ENCODE data around the gene ORAI3. TPM values are rescaled to one million over a fixed set of nuclear protein-coding genes. Genes with fewer than 3 reads are reported as not detected.

ORAI3 gene
- total RNA-seq, 1 experiment from 2014 or later, result 9.0 TPM

DNA sequence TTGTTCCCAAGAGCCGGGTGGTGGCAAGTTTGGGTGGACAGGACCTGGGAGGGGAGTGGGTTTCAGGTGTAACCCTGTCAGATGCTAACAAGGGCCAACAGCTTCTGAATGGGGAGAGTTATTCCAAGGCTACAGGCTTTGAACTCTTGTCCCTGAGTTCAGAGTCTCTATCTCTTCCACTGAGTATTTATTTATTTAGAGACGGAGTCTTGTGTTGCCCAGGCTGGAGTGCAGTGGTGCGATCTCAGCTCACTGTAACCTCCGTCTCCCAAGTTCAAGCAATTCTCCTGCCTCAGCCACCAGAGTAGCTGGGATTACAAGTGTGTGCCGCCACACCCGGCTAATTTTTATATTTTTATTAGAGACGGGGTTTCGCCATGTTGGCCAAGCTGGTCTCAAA lies 6.1 kb downstream of the ORAI3 start:
- H3K4me1 ChIP-seq (ENCODE audit: control insufficient read depth in 1 of 2, insufficient read depth in 2 of 2, low read length in 2 of 2), result peaks cover 32 to 41% of the 10 kb centered on the region in 2 experiments
- DNase-seq (ENCODE audit: low read depth, low spot score) (no peak), ATAC-seq (no peak)
- BruUV-seq (replicated peaks), result no TSS peak
- H4K20me1 ChIP-seq (ENCODE audit: insufficient read depth), result no peaks in the 10 kb centered on the region
- no peak overlapping the region for H3K9ac ChIP-seq (ENCODE audit: low read length)
- ChIA-PET RAD21 (ENCODE audit: low non-redundant PET in 1 of 2, low total read pairs in 2 of 2, uncharacterized antibody in 2 of 2, unreplicated experiment in 2 of 2) (no interaction called here), CTCF (interaction anchor here (0.9 kb wide), 1 partner anchor 13 kb away, joined by 3 read pairs; no protein-coding TSS in a partner anchor), POLR2A (no interaction called here)
- H3K79me2 ChIP-seq (ENCODE audit: insufficient read depth, low read length), result peaks cover 17% of the 10 kb centered on the region
- H3K36me3 ChIP-seq (ENCODE audit: control insufficient read depth in 1 of 2, insufficient read depth in 2 of 2, low read length in 2 of 2), result peaks cover 10 to 12% of the 10 kb centered on the region in 2 experiments
- TF ChIP-seq EZH2 (IDR thresholded peaks at IDR 0.05) (no peak), YY1 (IDR thresholded peaks at IDR 0.05; ENCODE audit: extremely low read depth, insufficient replicate concordance, low read depth, low read length) (no peak), ZNF274 (IDR thresholded peaks at IDR 0.05; ENCODE audit: low read depth, low read length) (no peak), EZH2phosphoT487 (IDR thresholded peaks at IDR 0.05; ENCODE audit: borderline replicate concordance) (no peak), ZFX (IDR thresholded peaks at IDR 0.05) (no peak), ELF1 (IDR thresholded peaks at IDR 0.05; ENCODE audit: borderline replicate concordance, low read depth) (no peak), SRF (IDR thresholded peaks at IDR 0.05; ENCODE audit: low read depth) (no peak), SIN3A (IDR thresholded peaks at IDR 0.05; ENCODE audit: low read depth) (no peak), CBX3 (IDR thresholded peaks at IDR 0.05; ENCODE audit: low read depth) (no peak), FOSL1 (IDR thresholded peaks at IDR 0.05; ENCODE audit: low read depth) (no peak), TCF7L2 (IDR thresholded peaks at IDR 0.05; ENCODE audit: borderline replicate concordance, extremely low read depth, insufficient read depth, insufficient read length) (no peak), CEBPB (IDR thresholded peaks at IDR 0.05; ENCODE audit: low read depth) (no peak), POLR2AphosphoS5 (IDR thresholded peaks at IDR 0.05; ENCODE audit: low read depth, low read length) (no peak)
- TF ChIP-seq, protein P1, sequence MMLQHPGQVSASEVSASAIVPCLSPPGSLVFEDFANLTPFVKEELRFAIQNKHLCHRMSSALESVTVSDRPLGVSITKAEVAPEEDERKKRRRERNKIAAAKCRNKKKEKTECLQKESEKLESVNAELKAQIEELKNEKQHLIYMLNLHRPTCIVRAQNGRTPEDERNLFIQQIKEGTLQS (IDR thresholded peaks at IDR 0.05), result no peak
- TF ChIP-seq, protein P2, sequence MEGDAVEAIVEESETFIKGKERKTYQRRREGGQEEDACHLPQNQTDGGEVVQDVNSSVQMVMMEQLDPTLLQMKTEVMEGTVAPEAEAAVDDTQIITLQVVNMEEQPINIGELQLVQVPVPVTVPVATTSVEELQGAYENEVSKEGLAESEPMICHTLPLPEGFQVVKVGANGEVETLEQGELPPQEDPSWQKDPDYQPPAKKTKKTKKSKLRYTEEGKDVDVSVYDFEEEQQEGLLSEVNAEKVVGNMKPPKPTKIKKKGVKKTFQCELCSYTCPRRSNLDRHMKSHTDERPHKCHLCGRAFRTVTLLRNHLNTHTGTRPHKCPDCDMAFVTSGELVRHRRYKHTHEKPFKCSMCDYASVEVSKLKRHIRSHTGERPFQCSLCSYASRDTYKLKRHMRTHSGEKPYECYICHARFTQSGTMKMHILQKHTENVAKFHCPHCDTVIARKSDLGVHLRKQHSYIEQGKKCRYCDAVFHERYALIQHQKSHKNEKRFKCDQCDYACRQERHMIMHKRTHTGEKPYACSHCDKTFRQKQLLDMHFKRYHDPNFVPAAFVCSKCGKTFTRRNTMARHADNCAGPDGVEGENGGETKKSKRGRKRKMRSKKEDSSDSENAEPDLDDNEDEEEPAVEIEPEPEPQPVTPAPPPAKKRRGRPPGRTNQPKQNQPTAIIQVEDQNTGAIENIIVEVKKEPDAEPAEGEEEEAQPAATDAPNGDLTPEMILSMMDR (IDR thresholded peaks at IDR 0.05 in 2 of 3, conservative IDR thresholded peaks at IDR 0.05 in 1 of 3; ENCODE audit: borderline replicate concordance in 1 of 3, insufficient read depth in 1 of 3, low read depth in 2 of 3, low read length in 2 of 3), result no peak
- TF ChIP-seq, protein P3, sequence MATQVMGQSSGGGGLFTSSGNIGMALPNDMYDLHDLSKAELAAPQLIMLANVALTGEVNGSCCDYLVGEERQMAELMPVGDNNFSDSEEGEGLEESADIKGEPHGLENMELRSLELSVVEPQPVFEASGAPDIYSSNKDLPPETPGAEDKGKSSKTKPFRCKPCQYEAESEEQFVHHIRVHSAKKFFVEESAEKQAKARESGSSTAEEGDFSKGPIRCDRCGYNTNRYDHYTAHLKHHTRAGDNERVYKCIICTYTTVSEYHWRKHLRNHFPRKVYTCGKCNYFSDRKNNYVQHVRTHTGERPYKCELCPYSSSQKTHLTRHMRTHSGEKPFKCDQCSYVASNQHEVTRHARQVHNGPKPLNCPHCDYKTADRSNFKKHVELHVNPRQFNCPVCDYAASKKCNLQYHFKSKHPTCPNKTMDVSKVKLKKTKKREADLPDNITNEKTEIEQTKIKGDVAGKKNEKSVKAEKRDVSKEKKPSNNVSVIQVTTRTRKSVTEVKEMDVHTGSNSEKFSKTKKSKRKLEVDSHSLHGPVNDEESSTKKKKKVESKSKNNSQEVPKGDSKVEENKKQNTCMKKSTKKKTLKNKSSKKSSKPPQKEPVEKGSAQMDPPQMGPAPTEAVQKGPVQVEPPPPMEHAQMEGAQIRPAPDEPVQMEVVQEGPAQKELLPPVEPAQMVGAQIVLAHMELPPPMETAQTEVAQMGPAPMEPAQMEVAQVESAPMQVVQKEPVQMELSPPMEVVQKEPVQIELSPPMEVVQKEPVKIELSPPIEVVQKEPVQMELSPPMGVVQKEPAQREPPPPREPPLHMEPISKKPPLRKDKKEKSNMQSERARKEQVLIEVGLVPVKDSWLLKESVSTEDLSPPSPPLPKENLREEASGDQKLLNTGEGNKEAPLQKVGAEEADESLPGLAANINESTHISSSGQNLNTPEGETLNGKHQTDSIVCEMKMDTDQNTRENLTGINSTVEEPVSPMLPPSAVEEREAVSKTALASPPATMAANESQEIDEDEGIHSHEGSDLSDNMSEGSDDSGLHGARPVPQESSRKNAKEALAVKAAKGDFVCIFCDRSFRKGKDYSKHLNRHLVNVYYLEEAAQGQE (IDR thresholded peaks at IDR 0.05; ENCODE audit: low read depth), result no peak
- no peak overlapping the region for H3K27ac ChIP-seq (ENCODE audit: low read depth, low read length)
- H3K9me2 ChIP-seq (ENCODE audit: insufficient read depth), result no peaks in the 10 kb centered on the region
- H3K4me3 ChIP-seq (replicated peaks in 1 of 2; ENCODE audit: low read depth in 1 of 2, low read length in 2 of 2), result no peak overlapping the region
- no peaks in the 10 kb centered on the region for H3K9me3 ChIP-seq (ENCODE audit: control insufficient read depth in 1 of 2, insufficient read depth in 1 of 2, low read depth in 1 of 2, low read length in 2 of 2)
- H3K27me3 ChIP-seq (ENCODE audit: insufficient read depth, low read length), result no peaks in the 10 kb centered on the region
- no peak overlapping the region for H2AFZ ChIP-seq (ENCODE audit: low read depth, low read length, poor library complexity, severe bottlenecking)
- H3K4me2 ChIP-seq (ENCODE audit: low read length), result no peak overlapping the region
- intact Hi-C loops (cut with micrococcal nuclease), result loop anchor here (10.0 kb wide), 2 partner anchors 140 to 490 kb away; partner anchors contain the start of genes VKORC1 and ZNF843
